ENCODE data around the gene JAG1. TPM values are rescaled to one million over a fixed set of nuclear protein-coding genes. Genes with fewer than 3 reads are reported as not detected.

Gene JAG1
- polyA plus RNA-seq, 3 donors, result 0.70 to 6.8 (median 0.85) TPM

- DNase-seq, result no peak
- Mint-ChIP-seq H3K9me3 (peaks cover 0 to 1% (median 0%) of the 10 kb centered on the region in 7 donors), H3K4me3 (no peak overlapping the region), H3K27ac (no peak overlapping the region), H3K36me3 (peaks cover 20 to 22% of the 10 kb centered on the region in 2 donors), H3K27me3 (ENCODE audit: low read depth in 3 of 3) (no peaks in the 10 kb centered on the region), H3K4me1 (no peaks in the 10 kb centered on the region)
- Histone ChIP-seq H3K27me3 (ENCODE audit: control insufficient read depth in 2 of 2, insufficient read depth in 2 of 2, low read length in 2 of 2) (no peaks in the 10 kb centered on the region), H3K4me3 (replicated peaks in 1 of 3; ENCODE audit: low read depth in 2 of 3, low read length in 3 of 3) (no peak overlapping the region), H3K9ac (ENCODE audit: insufficient read depth, low read length, poor library complexity, severe bottlenecking) (no peak overlapping the region), H3K4me1 (ENCODE audit: control insufficient read depth in 1 of 2, insufficient read depth in 2 of 2, low read length in 2 of 2) (no peaks in the 10 kb centered on the region), H3K27ac (ENCODE audit: low read depth in 1 of 2, low read length in 2 of 2) (no peak overlapping the region), H3K36me3 (replicated peaks in 1 of 2; ENCODE audit: control insufficient read depth in 1 of 2, insufficient read depth in 2 of 2, low read length in 2 of 2) (peaks cover 5 to 22% of the 10 kb centered on the region in 2 donors), H3K9me3 (replicated peaks in 1 of 2; ENCODE audit: control insufficient read depth in 1 of 2, insufficient read depth in 1 of 2, low read length in 2 of 2) (no peaks in the 10 kb centered on the region), H3K79me2 (ENCODE audit: insufficient read depth, low read length) (no peaks in the 10 kb centered on the region), H3K4me2 (replicated peaks; ENCODE audit: extremely low read depth, low read length, poor library complexity, severe bottlenecking) (no peak overlapping the region), H4K20me1 (ENCODE audit: insufficient read depth, low read length) (no peaks in the 10 kb centered on the region), H2AFZ (ENCODE audit: insufficient read depth, low read depth, low read length, poor library complexity, severe bottlenecking) (no peak overlapping the region)
- intact Hi-C loops (cut with micrococcal nuclease), result no loop called here
- no peak for TF ChIP-seq CTCF (IDR thresholded peaks at IDR 0.05)
- 100% methylated on average over 1 of the region's 5 CpGs for WGBS (ENCODE audit: insufficient coverage)
Measured at GRCh38 chr20:10634211-10634610, 39.6 kb downstream of the JAG1 start.

- Mint-ChIP-seq H3K36me3 (peaks cover 16 to 17% of the 10 kb centered on the region in 2 donors), H3K4me3 (no peak overlapping the region), H3K9me3 (peaks cover 0 to 1% (median 0%) of the 10 kb centered on the region in 7 donors), H3K27ac (no peak overlapping the region), H3K27me3 (ENCODE audit: low read depth in 3 of 3) (no peaks in the 10 kb centered on the region), H3K4me1 (no peaks in the 10 kb centered on the region)
- no peak for DNase-seq
- Histone ChIP-seq H3K79me2 (ENCODE audit: insufficient read depth, low read length) (no peaks in the 10 kb centered on the region), H3K4me3 (replicated peaks in 1 of 3; ENCODE audit: low read depth in 2 of 3, low read length in 3 of 3) (no peak overlapping the region), H3K9me3 (replicated peaks in 1 of 2; ENCODE audit: control insufficient read depth in 1 of 2, insufficient read depth in 1 of 2, low read length in 2 of 2) (no peaks in the 10 kb centered on the region), H3K27me3 (ENCODE audit: control insufficient read depth in 2 of 2, insufficient read depth in 2 of 2, low read length in 2 of 2) (no peaks in the 10 kb centered on the region), H3K27ac (ENCODE audit: low read depth in 1 of 2, low read length in 2 of 2) (no peak overlapping the region), H3K9ac (ENCODE audit: insufficient read depth, low read length, poor library complexity, severe bottlenecking) (no peak overlapping the region), H3K4me2 (replicated peaks; ENCODE audit: extremely low read depth, low read length, poor library complexity, severe bottlenecking) (no peak overlapping the region), H4K20me1 (ENCODE audit: insufficient read depth, low read length) (no peaks in the 10 kb centered on the region), H3K36me3 (replicated peaks in 1 of 2; ENCODE audit: control insufficient read depth in 1 of 2, insufficient read depth in 2 of 2, low read length in 2 of 2) (peaks cover under 1 to 17% of the 10 kb centered on the region in 2 donors), H3K4me1 (ENCODE audit: control insufficient read depth in 1 of 2, insufficient read depth in 2 of 2, low read length in 2 of 2) (no peaks in the 10 kb centered on the region), H2AFZ (ENCODE audit: insufficient read depth, low read depth, low read length, poor library complexity, severe bottlenecking) (no peak overlapping the region)
- 100% methylated on average over 3 of the region's 5 CpGs for WGBS (ENCODE audit: insufficient coverage)
- intact Hi-C loops (cut with micrococcal nuclease), result no loop called here
- no peak for TF ChIP-seq CTCF (IDR thresholded peaks at IDR 0.05)
Measured at GRCh38 chr20:10633718-10634117, 40.1 kb downstream of the JAG1 start.
